ENCODE measurements around the gene HS6ST2.
"Not testable (repeated sequence)": the region's sequence is repeated elsewhere in the genome, so short reads cannot be mapped to it uniquely, and the experiment has no call there.

Gene HS6ST2

DNA sequence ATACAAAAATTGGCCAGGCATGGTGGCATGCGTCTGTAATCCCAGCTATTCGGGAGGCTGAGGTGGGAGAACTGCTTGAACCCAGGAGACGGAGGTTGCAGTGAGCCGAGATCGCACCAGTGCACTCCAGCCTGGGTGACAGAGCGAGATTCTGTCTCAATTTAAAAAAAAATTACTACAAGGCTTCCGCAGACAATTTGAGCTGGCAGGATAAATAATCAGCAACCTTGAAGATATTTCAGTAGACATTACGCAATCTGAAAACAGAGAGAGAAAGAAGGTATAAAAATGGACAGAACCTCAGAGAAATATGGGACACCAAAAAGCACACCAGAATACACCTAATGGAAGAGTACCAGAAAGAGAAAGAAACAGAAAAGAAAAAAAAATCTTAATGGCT is 25.3 kb downstream of the HS6ST2 start:
- no peak for DNase-seq

GRCh38 chrX:132924426-132924825 is 34.0 kb downstream of the HS6ST2 start:
- DNase-seq, result no peak

- no peak for DNase-seq
These were observed 39.9 kb downstream of the HS6ST2 start for GRCh38 chrX:132918523-132918922.

GRCh38 chrX:132916349-132916748 is 42.1 kb downstream of the HS6ST2 start:
- no peak for DNase-seq

DNA sequence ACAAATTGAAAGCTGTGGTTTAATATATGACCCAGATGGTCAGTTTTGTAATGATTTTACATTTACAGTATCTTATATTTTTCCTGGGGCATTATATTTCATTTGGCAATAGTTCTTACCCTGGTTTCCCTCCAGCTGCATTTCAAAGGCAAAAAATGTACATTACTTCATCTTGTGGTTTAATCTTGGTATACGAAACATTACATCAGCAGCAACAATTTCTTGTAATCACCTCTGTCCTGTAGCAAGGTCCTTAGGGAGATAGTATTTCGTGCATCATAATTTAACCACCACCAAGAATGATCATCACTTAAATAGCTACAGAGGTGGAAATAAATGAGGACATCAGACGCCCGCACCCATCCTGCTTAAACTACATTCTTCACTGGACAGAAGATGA is 48.8 kb downstream of the HS6ST2 start:
- DNase-seq, result no peak

GRCh38 chrX:132908891-132909290 is 49.5 kb downstream of the HS6ST2 start:
- no peak for DNase-seq

- DNase-seq, result no peak
These were observed 57.7 kb downstream of the HS6ST2 start for GRCh38 chrX:132900633-132901293.

GRCh38 chrX:132887569-132887968 is 70.9 kb downstream of the HS6ST2 start:
- no peak for DNase-seq

DNA sequence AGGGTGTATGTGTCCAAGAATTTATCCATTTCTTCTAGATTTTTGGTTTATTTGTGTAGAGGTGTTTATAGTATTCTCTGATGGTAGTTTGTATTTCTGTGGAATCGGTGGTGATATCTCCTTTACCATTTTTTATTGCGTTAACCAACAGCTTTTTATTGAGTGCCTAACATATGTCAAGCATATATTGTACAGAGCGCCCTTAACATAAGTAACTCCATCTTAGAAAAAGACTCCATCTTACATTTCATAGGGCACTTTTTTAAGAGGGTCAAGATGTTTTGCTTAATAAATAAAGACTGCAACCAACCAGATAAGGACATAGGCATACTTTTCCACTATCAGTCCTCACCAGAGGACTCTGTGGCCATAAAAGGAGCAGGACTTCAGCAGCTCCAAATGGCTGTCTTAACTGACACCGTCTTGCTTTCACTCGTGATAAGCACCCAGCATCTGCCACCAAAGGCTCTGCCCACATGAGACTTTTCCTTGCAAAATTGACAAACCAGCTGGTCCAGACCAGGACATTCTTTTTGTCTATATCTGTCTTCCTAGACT is 75.0 kb downstream of the HS6ST2 start:
- no peak for DNase-seq

DNA sequence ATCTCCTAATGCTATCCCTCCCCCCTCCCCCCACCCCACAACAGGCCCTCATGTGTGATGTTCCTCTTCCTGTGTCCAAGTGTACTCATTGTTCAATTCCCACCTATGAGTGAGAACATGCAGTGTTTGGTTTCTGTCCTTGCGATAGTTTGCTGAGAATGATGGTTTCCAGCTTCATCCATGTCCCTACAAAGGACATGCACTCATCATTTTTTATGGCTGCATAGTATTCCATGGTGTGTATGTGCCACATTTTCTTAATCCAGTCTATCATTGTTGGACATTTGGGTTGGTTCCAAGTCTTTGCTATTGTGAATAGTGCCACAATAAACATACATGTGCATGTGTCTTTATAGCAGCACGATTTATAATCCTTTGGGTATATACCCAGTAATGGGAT is 77.7 kb downstream of the HS6ST2 start:
- DNase-seq, result not testable (repeated sequence)

- DNase-seq, result no peak
These were observed 80.4 kb downstream of the HS6ST2 start for GRCh38 chrX:132877954-132878536.

- no peak for DNase-seq
These were observed 81.7 kb downstream of the HS6ST2 start for GRCh38 chrX:132876523-132877338.

DNA sequence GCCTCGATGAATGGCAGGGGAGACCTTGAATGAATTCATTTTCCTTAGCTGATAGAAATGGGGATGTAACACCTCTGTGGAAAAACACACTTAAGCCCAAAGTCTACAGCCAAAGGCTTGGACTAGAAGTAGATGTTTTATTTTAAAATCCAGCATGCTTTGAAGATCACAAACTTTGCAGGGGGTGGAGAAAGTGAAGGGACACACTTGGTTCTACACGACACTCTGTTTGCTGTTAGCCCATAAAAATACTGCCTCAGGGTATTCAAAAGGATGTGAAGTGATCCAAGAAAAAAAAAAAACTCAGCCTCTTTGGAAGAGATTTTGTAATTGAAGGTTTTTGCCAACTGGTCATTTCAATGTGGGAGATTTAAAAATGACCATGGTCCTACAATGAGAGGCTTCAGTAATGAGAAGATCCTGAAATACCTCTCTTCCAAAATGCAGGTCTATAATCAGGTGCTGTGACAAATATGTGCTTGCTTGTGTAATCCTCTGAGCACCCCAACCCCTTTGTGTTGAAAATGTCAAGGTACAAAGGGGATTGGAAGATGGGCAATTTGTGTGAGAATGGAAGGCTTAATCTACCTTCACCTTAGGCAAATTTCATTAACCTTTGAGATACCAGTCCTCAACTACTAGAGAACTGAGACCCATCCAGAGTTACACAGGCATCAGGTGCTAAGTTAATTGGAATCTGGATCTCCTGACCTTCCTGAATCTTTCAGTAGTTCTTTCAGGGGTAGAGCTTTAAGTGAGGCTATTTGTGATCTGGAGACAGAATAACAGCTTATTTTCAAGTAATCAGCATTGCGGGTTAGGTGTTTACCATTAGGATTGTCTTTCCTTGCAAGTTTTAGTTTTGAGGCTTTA is 82.5 kb downstream of the HS6ST2 start:
- no peak for DNase-seq

- DNase-seq, result no peak
These were observed 95.9 kb downstream of the HS6ST2 start for GRCh38 chrX:132862562-132862961.

- no peak for DNase-seq
These were observed 97.4 kb downstream of the HS6ST2 start for GRCh38 chrX:132861076-132861475.

DNA sequence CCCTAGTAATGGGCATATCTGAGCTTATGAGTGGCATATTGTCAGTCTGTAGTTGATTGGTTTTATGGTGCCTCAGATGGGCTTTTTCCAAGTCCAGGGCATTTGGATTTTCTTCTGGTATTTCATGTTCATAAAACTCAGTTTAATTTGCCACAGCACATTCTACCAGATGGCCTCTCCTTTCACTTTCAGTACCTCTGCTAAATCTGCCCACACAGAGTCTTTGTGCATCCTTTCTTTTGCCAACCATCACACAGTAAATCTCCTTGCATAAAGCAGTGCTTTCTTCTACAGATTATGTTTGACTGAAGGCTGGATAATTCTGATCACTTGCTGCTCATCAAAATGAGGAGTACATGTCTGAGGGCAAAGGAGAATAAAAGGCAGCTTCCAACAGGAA is 98.2 kb downstream of the HS6ST2 start:
- DNase-seq, result no peak

DNA sequence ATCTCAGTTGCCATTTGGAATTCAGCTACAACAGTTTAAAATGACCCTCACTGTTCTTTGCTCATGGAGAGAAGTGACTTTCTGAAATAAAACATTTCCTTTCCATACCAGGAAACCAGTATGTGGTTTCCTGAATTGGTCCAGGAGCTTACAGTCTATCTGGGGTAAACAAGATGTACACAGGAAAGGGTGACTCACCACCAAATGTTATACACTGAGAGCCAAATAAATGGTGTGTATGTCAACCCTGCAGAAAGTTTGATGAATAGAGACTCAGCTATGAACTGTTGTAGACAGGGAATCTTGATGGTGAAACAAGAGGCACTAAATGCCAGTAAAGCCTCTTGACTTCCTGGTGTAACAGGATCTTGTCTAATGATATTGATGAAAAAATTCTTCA is 100.4 kb downstream of the HS6ST2 start:
- no peak for DNase-seq

DNA sequence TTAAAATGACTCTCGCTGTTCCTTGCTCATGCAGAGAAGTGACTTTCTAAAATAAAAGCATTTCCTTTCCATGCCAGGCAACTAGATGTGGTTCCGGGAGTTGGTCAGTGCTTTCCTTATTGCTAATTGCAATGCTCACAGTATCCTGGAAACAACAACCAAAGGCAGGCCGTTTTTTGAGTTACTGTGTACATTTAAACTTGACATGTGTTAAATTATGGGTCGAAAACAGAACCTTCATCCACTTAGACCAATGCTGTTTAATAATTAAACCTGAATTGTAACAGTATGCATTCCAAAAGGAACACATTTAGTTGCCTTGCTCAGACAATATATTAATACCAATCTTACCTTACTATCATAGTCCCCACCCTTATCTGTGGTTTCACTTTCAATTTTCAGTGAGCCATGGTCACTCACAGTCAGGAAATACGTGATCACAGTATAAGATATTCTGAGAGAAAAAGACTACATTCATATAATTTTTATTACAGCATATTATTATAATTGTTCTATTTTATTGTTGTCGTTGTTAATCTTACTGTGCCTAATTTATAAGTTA is 102.6 kb downstream of the HS6ST2 start:
- DNase-seq, result no peak

- no peak for DNase-seq
These were observed 105.4 kb downstream of the HS6ST2 start for GRCh38 chrX:132853040-132853439.

- DNase-seq, result no peak
These were observed 110.0 kb downstream of the HS6ST2 start for GRCh38 chrX:132848296-132848970.

- DNase-seq, result no peak
These were observed 115.1 kb downstream of the HS6ST2 start for GRCh38 chrX:132843363-132843762.
